ENCODE measurements around the gene LSAMP. TPM values are rescaled to one million over a fixed set of nuclear protein-coding genes. Genes with fewer than 3 reads are reported as not detected.
"Not testable (repeated sequence)": the region's sequence is repeated elsewhere in the genome, so short reads cannot be mapped to it uniquely, and the experiment has no call there.

Gene LSAMP
- total RNA-seq, 1 donor from 2014 or later = 18.0 TPM

- Mint-ChIP-seq H3K27me3 (ENCODE audit: insufficient read depth, low read depth) (no peaks in the 10 kb centered on the region), H3K36me3 (no peaks in the 10 kb centered on the region), H3K4me3 (no peak overlapping the region), H3K9me3 (no peaks in the 10 kb centered on the region), H3K27ac (no peak overlapping the region), H3K4me1 (no peaks in the 10 kb centered on the region)
- H3K4me1 ChIP-seq = no peaks in the 10 kb centered on the region
- H3F3A ChIP-seq (ENCODE audit: low read depth) = no peaks in the 10 kb centered on the region
- H3K9ac ChIP-seq = no peak overlapping the region
- no peak overlapping the region for H2AFZ ChIP-seq (replicated peaks)
- H4K20me1 ChIP-seq (ENCODE audit: low read depth) = no peaks in the 10 kb centered on the region
- H3K36me3 ChIP-seq = no peaks in the 10 kb centered on the region
- no peak for DNase-seq (ENCODE audit: low spot score)
- TF ChIP-seq EZH2phosphoT487 (IDR thresholded peaks at IDR 0.05) (no peak), EZH2 (IDR thresholded peaks at IDR 0.05) (no peak), CTCF (IDR thresholded peaks at IDR 0.05) (no peak)
- H3K4me2 ChIP-seq = no peak overlapping the region
- H3K4me3 ChIP-seq = no peak overlapping the region
- no peaks in the 10 kb centered on the region for H3K79me2 ChIP-seq (ENCODE audit: low read depth)
- no peaks in the 10 kb centered on the region for H3K27me3 ChIP-seq
- no peak overlapping the region for H3K27ac ChIP-seq
- no peaks in the 10 kb centered on the region for H3K9me3 ChIP-seq (ENCODE audit: low read depth)
These were observed 367.7 kb downstream of the LSAMP start for GRCh38 chr3:116077557-116077956.

- Histone ChIP-seq H3K4me2 (no peak overlapping the region), H3K4me3 (no peak overlapping the region), H3K79me2 (ENCODE audit: low read depth) (no peaks in the 10 kb centered on the region), H3K27me3 (no peaks in the 10 kb centered on the region), H3K9me3 (ENCODE audit: low read depth) (no peaks in the 10 kb centered on the region), H3K4me1 (no peaks in the 10 kb centered on the region), H3K27ac (no peak overlapping the region), H2AFZ (replicated peaks) (no peak overlapping the region), H3F3A (ENCODE audit: low read depth) (no peaks in the 10 kb centered on the region), H4K20me1 (ENCODE audit: low read depth) (no peaks in the 10 kb centered on the region), H3K36me3 (no peaks in the 10 kb centered on the region), H3K9ac (no peak overlapping the region)
- Mint-ChIP-seq H3K27ac (no peak overlapping the region), H3K4me3 (no peak overlapping the region), H3K27me3 (ENCODE audit: insufficient read depth, low read depth) (no peaks in the 10 kb centered on the region), H3K36me3 (no peaks in the 10 kb centered on the region), H3K9me3 (no peaks in the 10 kb centered on the region), H3K4me1 (no peaks in the 10 kb centered on the region)
- TF ChIP-seq CTCF (IDR thresholded peaks at IDR 0.05) (no peak), EZH2 (IDR thresholded peaks at IDR 0.05) (no peak), EZH2phosphoT487 (IDR thresholded peaks at IDR 0.05) (no peak)
- no peak for DNase-seq (ENCODE audit: low spot score)
These were observed 368.2 kb downstream of the LSAMP start for GRCh38 chr3:116077059-116077458.

GRCh38 chr3:116070516-116071278, 374.6 kb downstream of the LSAMP start:
- not testable (repeated sequence) for H3K9me3 Mint-ChIP-seq; H3K9me3 ChIP-seq (ENCODE audit: low read depth); H3K36me3 Mint-ChIP-seq; H4K20me1 ChIP-seq (ENCODE audit: low read depth); H3K27ac ChIP-seq; H3F3A ChIP-seq (ENCODE audit: low read depth); H3K27ac Mint-ChIP-seq; H3K9ac ChIP-seq; H3K4me1 ChIP-seq; H3K4me3 ChIP-seq; H3K4me3 Mint-ChIP-seq; H3K4me1 Mint-ChIP-seq; H3K27me3 ChIP-seq; H2AFZ ChIP-seq (replicated peaks); DNase-seq (ENCODE audit: low spot score); H3K79me2 ChIP-seq (ENCODE audit: low read depth); H3K27me3 Mint-ChIP-seq (ENCODE audit: insufficient read depth, low read depth); H3K36me3 ChIP-seq; H3K4me2 ChIP-seq

GRCh38 chr3:116070061-116070460, 375.2 kb downstream of the LSAMP start:
- no peak for TF ChIP-seq CTCF (IDR thresholded peaks at IDR 0.05)
- no peak for TF ChIP-seq EZH2phosphoT487 (IDR thresholded peaks at IDR 0.05)
- TF ChIP-seq EZH2 (IDR thresholded peaks at IDR 0.05) = no peak
- Histone ChIP-seq H3F3A (ENCODE audit: low read depth) (no peaks in the 10 kb centered on the region), H3K4me3 (no peak overlapping the region), H3K4me2 (no peak overlapping the region), H2AFZ (replicated peaks) (no peak overlapping the region), H4K20me1 (ENCODE audit: low read depth) (no peaks in the 10 kb centered on the region), H3K36me3 (no peaks in the 10 kb centered on the region), H3K27me3 (no peaks in the 10 kb centered on the region), H3K9me3 (ENCODE audit: low read depth) (no peaks in the 10 kb centered on the region), H3K4me1 (no peaks in the 10 kb centered on the region), H3K27ac (no peak overlapping the region), H3K79me2 (ENCODE audit: low read depth) (no peaks in the 10 kb centered on the region), H3K9ac (no peak overlapping the region)
- no peaks in the 10 kb centered on the region for H3K9me3 Mint-ChIP-seq
- H3K4me1 Mint-ChIP-seq = no peaks in the 10 kb centered on the region
- DNase-seq (ENCODE audit: low spot score) = no peak
- H3K36me3 Mint-ChIP-seq = peaks cover 2% of the 10 kb centered on the region
- no peak overlapping the region for H3K27ac Mint-ChIP-seq
- no peak overlapping the region for H3K4me3 Mint-ChIP-seq
- no peaks in the 10 kb centered on the region for H3K27me3 Mint-ChIP-seq (ENCODE audit: insufficient read depth, low read depth)

All from neural progenitor cell (in vitro differentiated cells).